IgD-negative memory B cell (primary cell): ENCODE measurements around the gene ARHGAP44. TPM values are rescaled to one million over a fixed set of nuclear protein-coding genes. Genes with fewer than 3 reads are reported as not detected.
"Not testable (repeated sequence)": the region's sequence is repeated elsewhere in the genome, so short reads cannot be mapped to it uniquely, and the experiment has no call there.

Experiments used
- H3K27ac Mint-ChIP-seq, 3 donors: one replicate each; pipeline ENCODE4 v1.8.0; 2020 to 2022; ENCODE audit warnings: mild to moderate bottlenecking in 3 of 3, mixed read lengths in 3 of 3, moderate library complexity in 1 of 3
- H3K27me3 Mint-ChIP-seq: one replicate; pipeline ENCODE4 v1.8.0; 2021; ENCODE audit warnings: mixed read lengths
- H3K36me3 Mint-ChIP-seq: one replicate; pipeline ENCODE4 v1.8.0; 2020; ENCODE audit warnings: mild to moderate bottlenecking, mixed read lengths
- H3K4me1 Mint-ChIP-seq, 3 donors: one replicate each; pipeline ENCODE4 v1.8.0; 2020 to 2022; ENCODE audit warnings: mixed read lengths in 3 of 3, mild to moderate bottlenecking in 1 of 3
- H3K4me3 Mint-ChIP-seq, 4 donors: one replicate each; pipeline ENCODE4 v1.8.0; 2020 to 2022; ENCODE audit warnings: mild to moderate bottlenecking in 4 of 4, mixed read lengths in 4 of 4, moderate library complexity in 3 of 4
- H3K9me3 Mint-ChIP-seq, 3 donors: one replicate each; pipeline ENCODE4 v1.8.0; 2020 to 2021; ENCODE audit warnings: mixed read lengths in 3 of 3, mild to moderate bottlenecking in 1 of 3
- polyA plus RNA-seq: library from polyadenylated mRNA; unstranded; fragments of 300-500 nt; fragmentation: Illumina TruSeq; gene quantifications from one replicate; pipeline ENCODE4 v1.2.3, GENCODE V29; 2021

The ARHGAP44 gene
- polyA plus RNA-seq, 1 donor from 2014 or later, result 0.90 TPM

DNA sequence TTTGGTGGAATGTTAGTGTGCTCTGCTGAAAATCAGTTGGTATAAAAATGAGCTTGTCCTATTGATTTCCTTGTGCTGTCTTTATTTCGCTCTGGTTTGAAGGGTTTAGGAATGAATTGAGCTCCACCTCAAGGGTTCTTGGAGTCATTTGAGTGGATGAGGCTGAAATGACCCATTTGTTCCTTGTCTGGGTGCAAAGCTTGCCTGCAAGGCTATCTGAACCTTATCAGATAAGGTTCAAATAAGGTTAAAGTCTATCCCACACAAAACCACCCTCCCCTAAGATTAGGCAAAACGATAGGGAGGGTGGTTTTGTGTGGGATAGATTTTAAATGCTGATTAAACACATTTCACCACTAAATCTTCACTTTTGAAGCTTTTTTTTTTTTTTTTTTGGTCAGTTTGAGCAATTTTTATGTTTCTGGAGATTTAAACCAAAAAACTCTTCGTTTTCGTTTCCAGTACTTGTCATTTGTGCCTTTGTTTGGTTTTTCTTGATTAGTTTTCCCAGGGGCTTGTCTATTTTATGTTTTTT, 62.7 kb downstream of the ARHGAP44 start:
- H3K4me3 Mint-ChIP-seq, result no peak overlapping the region
- H3K9me3 Mint-ChIP-seq, result peaks cover 0 to 2% (median 0%) of the 10 kb centered on the region in 3 donors
- H3K27ac Mint-ChIP-seq, result no peak overlapping the region
- H3K36me3 Mint-ChIP-seq, result no peaks in the 10 kb centered on the region
- peaks cover 3% of the 10 kb centered on the region for H3K27me3 Mint-ChIP-seq
- no peaks in the 10 kb centered on the region for H3K4me1 Mint-ChIP-seq

DNA sequence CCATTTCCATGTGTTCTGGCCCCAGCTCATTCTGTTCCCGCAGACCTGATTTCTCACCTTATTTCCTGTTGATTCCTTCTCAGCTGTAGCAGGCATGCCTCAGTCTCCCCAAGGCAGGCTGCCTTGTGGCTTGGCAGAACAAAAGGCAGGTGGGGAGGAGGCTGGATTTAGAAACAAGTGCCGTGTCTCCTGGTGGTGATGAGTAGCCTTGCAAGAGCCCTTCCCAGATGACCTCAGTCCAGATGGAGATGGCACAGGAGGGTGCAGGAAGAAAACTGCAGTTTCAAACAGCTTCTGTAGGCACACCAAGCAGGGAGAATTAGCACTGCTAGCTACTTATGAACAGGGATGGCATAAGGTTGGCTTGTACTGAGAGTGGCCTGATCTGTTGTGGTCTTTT, 64.6 kb downstream of the ARHGAP44 start:
- Mint-ChIP-seq H3K27ac (peak overlapping the region in 1 of 3 donors; percentile 54), H3K36me3 (no peaks in the 10 kb centered on the region), H3K4me3 (no peak overlapping the region), H3K4me1 (no peaks in the 10 kb centered on the region), H3K9me3 (peaks cover 0 to 9% (median 0%) of the 10 kb centered on the region in 3 donors), H3K27me3 (peaks cover 3% of the 10 kb centered on the region)

DNA sequence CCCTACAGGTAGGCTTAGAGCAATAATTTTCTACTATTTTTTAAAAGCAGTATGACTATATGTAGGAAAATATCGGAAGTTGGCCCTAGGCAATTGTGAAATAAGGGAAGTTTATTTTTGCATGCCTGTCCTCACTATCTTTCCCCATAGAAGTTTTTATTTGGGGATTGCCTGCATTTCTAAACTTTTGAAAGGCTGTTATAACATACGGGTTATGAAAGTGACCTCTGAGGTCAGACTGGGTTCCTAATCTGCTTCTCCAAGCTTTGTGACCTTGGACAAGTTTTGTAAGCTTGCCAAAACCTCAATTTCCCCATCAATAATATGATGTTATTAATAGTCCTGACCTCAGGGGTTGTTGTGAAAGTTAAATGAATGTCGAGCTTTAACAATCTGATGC, 67.1 kb downstream of the ARHGAP44 start:
- Mint-ChIP-seq H3K4me3 (no peak overlapping the region), H3K27ac (no peak overlapping the region), H3K4me1 (no peaks in the 10 kb centered on the region), H3K27me3 (peaks cover 3% of the 10 kb centered on the region), H3K9me3 (peaks cover 3 to 13% (median 3%) of the 10 kb centered on the region in 3 donors), H3K36me3 (no peaks in the 10 kb centered on the region)

DNA sequence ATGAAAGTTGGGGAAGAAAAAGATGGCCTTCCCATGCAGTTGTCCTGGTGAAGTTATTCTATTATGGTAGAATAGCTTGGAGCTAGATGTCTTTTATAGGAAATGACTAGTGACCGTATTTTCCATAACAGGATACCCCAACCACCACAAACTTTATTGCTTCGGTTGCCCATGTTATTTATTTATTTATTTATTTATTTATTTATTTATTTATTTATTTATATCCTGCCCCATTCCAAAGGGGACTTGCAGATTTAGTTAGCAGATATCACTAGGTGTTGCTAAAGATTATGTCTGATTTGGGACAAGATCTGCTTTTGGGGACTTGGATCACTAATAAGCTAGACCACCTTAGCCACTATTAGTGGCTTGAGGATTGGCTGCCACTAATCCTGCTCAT, 68.3 kb downstream of the ARHGAP44 start:
- no peaks in the 10 kb centered on the region for H3K36me3 Mint-ChIP-seq
- H3K4me1 Mint-ChIP-seq, result no peaks in the 10 kb centered on the region
- H3K27me3 Mint-ChIP-seq, result peaks cover 3% of the 10 kb centered on the region
- no peak overlapping the region for H3K27ac Mint-ChIP-seq
- peaks cover 3 to 13% (median 3%) of the 10 kb centered on the region in 3 donors for H3K9me3 Mint-ChIP-seq
- H3K4me3 Mint-ChIP-seq, result no peak overlapping the region

DNA sequence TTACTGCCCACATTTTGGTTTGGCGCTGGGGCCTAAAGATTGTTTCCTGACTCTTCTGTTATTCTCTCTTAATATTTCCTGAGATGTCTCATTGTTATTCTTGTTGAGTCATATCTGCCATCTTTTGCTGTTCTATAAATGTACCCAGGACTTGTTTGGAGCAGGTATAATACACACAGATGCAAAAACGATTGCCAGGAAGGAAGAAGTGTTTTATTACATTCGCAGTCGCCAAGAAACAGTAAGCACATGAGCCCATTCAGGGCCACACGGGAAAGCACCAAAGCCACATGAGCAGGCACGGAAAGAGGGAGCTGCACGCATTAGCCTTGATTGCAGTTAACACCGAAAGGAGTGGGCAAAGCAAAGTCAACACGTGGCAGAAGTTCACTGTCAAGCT, 70.2 kb downstream of the ARHGAP44 start:
- H3K4me1 Mint-ChIP-seq, result no peaks in the 10 kb centered on the region
- H3K4me3 Mint-ChIP-seq, result no peak overlapping the region
- H3K27me3 Mint-ChIP-seq, result no peaks in the 10 kb centered on the region
- peaks cover 3 to 13% (median 3%) of the 10 kb centered on the region in 3 donors for H3K9me3 Mint-ChIP-seq
- H3K27ac Mint-ChIP-seq, result no peak overlapping the region
- H3K36me3 Mint-ChIP-seq, result peaks cover 2% of the 10 kb centered on the region

DNA sequence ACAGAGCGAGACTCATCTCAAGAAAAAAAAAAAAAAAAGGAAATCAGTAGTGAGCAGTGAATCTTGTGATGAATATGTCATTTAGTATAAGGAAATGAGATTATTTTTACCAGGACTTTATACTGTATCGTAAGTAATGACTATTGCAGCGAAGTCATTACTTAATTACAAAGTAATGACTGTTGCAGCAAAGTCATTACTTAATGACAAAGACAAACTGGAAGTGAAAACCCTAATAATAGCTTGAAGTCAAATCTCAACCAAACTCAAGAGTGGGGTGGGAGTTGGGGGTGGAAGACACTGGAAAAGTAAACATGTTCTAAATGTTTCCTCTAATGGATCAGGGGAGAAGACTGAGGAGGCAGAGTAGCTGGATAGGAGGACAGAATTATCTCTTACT, 76.5 kb downstream of the ARHGAP44 start:
- Mint-ChIP-seq H3K4me1 (peaks cover 0 to 6% (median 4%) of the 10 kb centered on the region in 3 donors), H3K4me3 (no peak overlapping the region), H3K9me3 (peaks cover 0 to 4% (median 0%) of the 10 kb centered on the region in 3 donors), H3K36me3 (peaks cover 2% of the 10 kb centered on the region), H3K27me3 (no peaks in the 10 kb centered on the region), H3K27ac (no peak overlapping the region)

DNA sequence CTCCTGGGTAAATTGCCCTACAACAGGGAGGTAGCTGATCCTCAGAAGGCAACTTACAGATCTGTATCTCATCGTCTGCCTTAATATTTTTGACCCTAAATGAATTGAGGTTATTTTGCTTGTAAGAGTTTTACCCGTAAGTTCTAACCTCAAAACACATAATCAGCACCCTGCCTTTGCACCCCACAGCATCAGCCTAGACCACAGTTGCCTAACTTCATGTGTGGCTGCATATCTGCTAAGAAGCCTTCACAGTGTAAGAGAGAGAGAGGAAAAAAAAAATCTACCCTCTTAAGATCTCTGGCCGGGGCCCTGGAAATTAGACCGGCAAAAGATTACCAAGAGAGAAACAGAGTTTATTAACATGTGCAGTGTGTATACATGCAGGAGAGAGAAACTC, 76.9 kb downstream of the ARHGAP44 start:
- Mint-ChIP-seq H3K4me1 (peaks cover 0 to 6% (median 4%) of the 10 kb centered on the region in 3 donors), H3K4me3 (no peak overlapping the region), H3K36me3 (peaks cover 2% of the 10 kb centered on the region), H3K9me3 (peaks cover 0 to 4% (median 0%) of the 10 kb centered on the region in 3 donors), H3K27ac (no peak overlapping the region), H3K27me3 (no peaks in the 10 kb centered on the region)

DNA sequence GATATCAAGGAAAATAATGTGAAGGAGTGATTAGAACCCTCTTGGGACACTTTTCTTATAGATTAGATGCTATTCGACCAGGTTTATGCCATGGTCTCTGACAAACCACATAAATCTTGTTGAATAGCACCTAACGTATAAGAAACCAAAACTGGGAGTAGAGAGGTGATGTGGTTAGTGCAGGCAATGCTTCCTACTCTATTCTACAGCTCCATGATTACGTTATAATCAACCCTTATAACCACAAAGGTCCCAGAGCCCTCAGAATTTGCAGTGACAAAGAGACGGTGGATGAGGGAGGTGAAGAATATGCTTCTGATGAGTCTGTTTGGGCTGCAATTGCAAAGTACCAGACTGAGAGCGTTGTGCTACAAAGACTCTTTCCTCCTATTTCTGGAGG, 78.4 kb downstream of the ARHGAP44 start:
- no peak overlapping the region for H3K27ac Mint-ChIP-seq
- H3K4me1 Mint-ChIP-seq, result peaks cover 0 to 6% (median 4%) of the 10 kb centered on the region in 3 donors
- H3K4me3 Mint-ChIP-seq, result no peak overlapping the region
- peaks cover 5% of the 10 kb centered on the region for H3K36me3 Mint-ChIP-seq
- no peaks in the 10 kb centered on the region for H3K27me3 Mint-ChIP-seq
- H3K9me3 Mint-ChIP-seq, result peaks cover 2 to 10% (median 7%) of the 10 kb centered on the region in 3 donors

DNA sequence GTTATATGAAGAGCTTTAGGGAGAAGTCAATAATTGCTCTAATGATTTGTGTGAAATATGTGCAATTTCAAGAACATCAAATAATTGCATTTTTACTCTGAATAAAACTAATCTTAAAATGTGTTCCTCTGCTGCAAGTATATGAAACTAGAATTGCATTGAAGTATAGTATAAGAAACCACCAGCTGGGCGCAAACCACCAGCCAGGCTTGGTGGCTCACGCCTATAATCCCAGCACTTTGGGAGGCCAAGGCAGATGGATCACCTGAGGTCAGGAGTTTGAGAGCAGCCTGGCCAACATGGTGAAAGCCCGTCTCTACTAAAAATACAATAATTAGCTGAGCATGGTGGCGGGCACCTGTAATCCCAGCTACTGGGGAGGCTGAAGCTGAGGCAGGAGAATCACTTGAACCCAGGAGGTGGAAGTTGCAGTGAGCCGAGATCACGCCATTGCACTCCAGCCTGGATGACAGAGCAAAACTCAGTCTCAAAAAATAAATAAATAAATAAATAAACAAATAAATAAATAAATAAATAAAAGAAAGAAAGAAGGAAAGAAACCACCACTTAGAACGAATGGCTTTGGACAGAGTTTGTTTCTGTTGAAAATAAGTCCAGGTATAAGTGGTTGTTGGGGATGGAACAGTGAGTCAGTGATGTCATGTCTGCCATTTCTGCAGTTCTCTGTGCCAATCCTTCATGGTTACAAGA, 84.3 kb downstream of the ARHGAP44 start:
- not testable (repeated sequence) for H3K36me3 Mint-ChIP-seq, H3K27ac Mint-ChIP-seq
- H3K9me3 Mint-ChIP-seq, result peaks cover 6 to 13% (median 8%) of the 10 kb centered on the region in 3 donors

DNA sequence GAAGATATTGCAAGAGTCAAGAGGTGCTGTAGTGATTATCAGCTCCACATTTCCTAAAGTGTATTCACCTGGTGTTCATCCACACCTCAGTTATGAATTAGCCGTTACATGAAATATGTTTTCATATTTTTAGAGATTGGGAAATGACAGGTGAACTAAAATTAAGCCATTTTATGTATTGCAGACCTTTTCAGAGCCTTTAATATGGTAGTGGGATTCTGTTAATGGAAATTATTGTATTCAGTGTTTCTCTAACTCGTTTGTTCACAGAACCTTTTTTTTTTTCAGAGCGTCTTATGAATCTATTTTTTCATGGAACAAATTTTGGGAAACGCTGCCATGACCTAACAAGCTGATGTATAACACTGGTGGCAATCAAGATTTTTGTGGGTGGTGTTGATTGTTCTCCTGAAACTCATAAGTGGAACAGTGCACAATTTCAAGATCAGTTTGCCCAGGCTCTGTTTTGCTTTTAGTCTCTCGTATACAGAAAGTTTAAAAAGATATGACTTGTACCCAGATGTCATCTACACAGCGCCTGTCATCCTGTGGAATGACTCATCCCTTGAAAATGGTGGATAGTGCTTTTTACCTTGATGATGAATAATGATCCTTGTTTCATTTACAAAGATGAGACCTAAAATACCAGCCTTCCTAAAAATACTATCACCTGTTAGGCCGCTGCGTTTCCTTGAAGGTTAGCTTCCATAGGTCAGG, 88.8 kb downstream of the ARHGAP44 start:
- Mint-ChIP-seq H3K4me1 (no peaks in the 10 kb centered on the region), H3K27me3 (peaks cover 2% of the 10 kb centered on the region), H3K4me3 (no peak overlapping the region), H3K27ac (no peak overlapping the region), H3K9me3 (peaks cover 0 to 5% (median 2%) of the 10 kb centered on the region in 3 donors), H3K36me3 (no peaks in the 10 kb centered on the region)

More for the DNA sequence above, 84.3 kb downstream of the ARHGAP44 start:
- H3K4me1 Mint-ChIP-seq, H3K4me3 Mint-ChIP-seq, H3K27me3 Mint-ChIP-seq: not testable (repeated sequence)

DNA sequence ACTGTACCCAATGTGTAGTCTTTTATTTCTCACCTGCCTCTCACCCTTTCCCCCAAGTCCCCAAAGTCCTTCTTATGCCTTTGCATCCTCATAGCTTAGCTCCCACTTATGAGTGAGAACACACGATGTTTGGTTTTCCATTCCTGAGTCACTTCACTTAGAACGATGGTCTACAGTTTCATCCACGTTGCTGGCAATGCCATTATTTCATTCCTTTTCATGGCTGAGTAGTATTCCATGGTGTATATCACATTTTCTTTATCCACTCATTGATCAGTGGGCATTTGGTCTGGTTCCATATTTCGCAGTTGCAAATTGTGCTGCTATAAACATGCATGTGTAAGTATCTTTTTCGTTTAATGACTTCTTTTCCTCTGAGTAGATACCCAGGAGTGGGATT, 89.8 kb downstream of the ARHGAP44 start:
- H3K27me3 Mint-ChIP-seq, H3K4me3 Mint-ChIP-seq, H3K4me1 Mint-ChIP-seq, H3K27ac Mint-ChIP-seq, H3K9me3 Mint-ChIP-seq, H3K36me3 Mint-ChIP-seq: not testable (repeated sequence)

DNA sequence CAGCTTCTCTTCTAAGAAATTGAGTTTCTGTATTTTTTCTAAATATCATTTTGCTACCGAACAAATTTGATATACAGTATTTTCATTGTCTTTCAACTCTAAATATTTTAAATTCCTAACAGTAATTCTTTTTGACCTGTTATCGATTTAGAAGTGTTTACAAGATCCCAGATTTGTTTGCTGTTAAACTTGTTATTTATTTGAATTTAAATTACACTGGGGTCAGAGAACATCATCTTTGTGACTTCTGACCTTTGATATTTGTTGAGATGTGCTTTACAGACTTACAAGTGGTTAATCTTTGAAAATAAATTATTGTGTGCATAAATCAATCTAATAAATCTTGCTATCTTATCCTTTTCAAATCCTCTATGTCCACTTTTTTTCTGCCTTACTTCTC, 94.2 kb downstream of the ARHGAP44 start:
- Mint-ChIP-seq H3K36me3 (no peaks in the 10 kb centered on the region), H3K4me1 (no peaks in the 10 kb centered on the region), H3K27me3 (peaks cover 3% of the 10 kb centered on the region), H3K4me3 (no peak overlapping the region), H3K9me3 (peaks cover 0 to 4% (median 2%) of the 10 kb centered on the region in 3 donors), H3K27ac (no peak overlapping the region)

DNA sequence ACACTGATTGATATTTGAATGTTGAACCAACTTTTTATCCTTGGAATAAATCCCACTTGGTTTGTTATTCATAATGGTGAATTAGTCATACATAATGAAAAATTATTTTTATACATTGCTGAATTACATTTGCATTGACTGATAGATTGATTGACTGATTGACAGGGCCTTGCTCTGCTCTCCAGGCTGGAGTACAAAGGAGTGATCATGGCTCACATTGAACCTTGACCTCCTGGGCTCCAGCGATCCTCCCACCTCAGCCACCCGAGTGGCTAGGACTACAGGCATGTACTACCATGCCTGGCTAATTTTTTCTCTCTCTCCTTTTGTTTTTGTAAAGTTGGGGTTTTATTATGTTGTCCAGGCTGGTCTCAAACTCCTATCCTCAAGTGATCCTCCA, 97.8 kb downstream of the ARHGAP44 start:
- H3K9me3 Mint-ChIP-seq, result peaks cover 0 to 2% (median 2%) of the 10 kb centered on the region in 3 donors
- H3K27ac Mint-ChIP-seq, result no peak overlapping the region
- peaks cover 3% of the 10 kb centered on the region for H3K27me3 Mint-ChIP-seq
- no peak overlapping the region for H3K4me3 Mint-ChIP-seq
- no peaks in the 10 kb centered on the region for H3K36me3 Mint-ChIP-seq
- H3K4me1 Mint-ChIP-seq, result no peaks in the 10 kb centered on the region

DNA sequence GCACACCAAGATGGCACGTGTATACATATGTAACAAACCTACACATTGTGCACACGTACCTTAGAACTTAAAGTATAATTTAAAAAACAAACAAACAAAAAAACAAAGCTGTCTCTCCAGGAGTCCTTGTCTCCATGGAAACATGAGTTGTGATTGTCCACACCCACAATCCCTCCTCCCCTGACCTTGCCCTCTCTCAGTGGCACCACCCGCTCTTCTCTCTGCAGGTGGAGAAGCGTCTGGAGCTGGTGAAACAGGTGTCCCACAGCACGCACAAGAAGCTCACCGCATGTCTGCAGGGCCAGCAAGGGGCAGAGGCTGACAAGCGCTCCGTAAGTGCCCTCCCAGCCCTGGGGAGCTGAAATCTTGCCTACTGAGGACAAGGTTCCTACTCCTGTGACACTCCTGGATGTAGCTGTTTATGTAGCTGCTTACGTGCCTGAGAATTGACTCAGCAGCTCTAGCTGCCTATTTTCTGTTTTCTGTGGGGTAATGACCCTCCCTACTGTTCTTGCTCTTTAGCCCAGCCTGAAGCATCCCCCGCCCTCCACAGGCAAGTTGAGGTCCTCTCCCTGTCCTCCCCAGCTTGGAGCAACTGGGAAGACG, 107.0 kb downstream of the ARHGAP44 start:
- Mint-ChIP-seq H3K4me3 (no peak overlapping the region), H3K9me3 (peaks cover 3 to 20% (median 12%) of the 10 kb centered on the region in 3 donors), H3K27ac (no peak overlapping the region), H3K4me1 (no peaks in the 10 kb centered on the region), H3K27me3 (peaks cover 1% of the 10 kb centered on the region), H3K36me3 (no peaks in the 10 kb centered on the region)

DNA sequence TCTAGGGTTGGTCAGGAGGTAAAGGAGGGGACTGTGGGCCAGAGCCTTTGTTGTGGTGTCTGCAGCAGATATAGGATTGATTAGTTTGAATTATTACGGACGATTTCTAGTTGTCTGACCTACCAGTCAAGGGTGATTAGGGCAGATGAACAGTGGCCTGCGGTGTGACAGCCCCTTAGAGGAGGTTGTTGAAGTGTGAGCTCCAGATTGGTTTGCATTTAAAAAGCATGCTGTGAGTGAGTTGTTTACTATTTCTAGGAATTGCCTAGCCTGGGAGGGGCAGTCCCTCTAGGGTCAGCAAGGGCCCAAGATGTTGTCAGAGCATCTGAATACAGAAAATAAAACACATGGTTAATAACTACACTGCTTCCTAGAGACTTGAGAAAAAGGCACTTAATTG, 108.8 kb downstream of the ARHGAP44 start:
- Mint-ChIP-seq H3K9me3 (peaks cover 3 to 10% (median 6%) of the 10 kb centered on the region in 3 donors), H3K4me3 (no peak overlapping the region), H3K36me3 (peaks cover 2% of the 10 kb centered on the region), H3K27ac (peak overlapping the region in 1 of 3 donors; percentile 59), H3K4me1 (no peaks in the 10 kb centered on the region), H3K27me3 (peaks cover 3% of the 10 kb centered on the region)
